H1 (cell line): ENCODE results near the gene COLQ. TPM values are rescaled to one million over a fixed set of nuclear protein-coding genes. Genes with fewer than 3 reads are reported as not detected.

Experiments used
- CTCF ChIA-PET: fragments of 300-600 bp; sonication (Branson Sonifier 250); formaldehyde crosslinking; loops from one replicate; lab custom pipeline; 2021; ENCODE audit not compliant: partially characterized antibody; lab: Charles Lee
- POLR2A ChIA-PET: fragments of 300-600 bp; sonication (Branson Sonifier 250); formaldehyde crosslinking; loops from one replicate; lab custom pipeline; 2021; ENCODE audit warnings: inconsistent platforms; ENCODE audit not compliant: partially characterized antibody; lab: Charles Lee
- DNase-seq, 2 experiments: peaks; one replicate each; pipeline versions ENCODE4 v3.0.0 to v3.0.0-alpha.2; 2010 to 2022; ENCODE audit warnings: low spot score in 2 of 2, low read depth in 1 of 2, mixed read lengths in 1 of 2
- FAIRE-seq: peaks from 2 replicates; lab custom pipeline; 2011; peaks lifted over from hg19 to GRCh38; lab: Jason Lieb, UNC
- H2AFZ ChIP-seq: 2 replicates; pipeline ENCODE4 v1.8.1; 2012; ENCODE audit warnings: low read length, inconsistent platforms
- H2AK5ac ChIP-seq: 2 replicates; pipeline ENCODE4 v1.6.1; 2013; ENCODE audit warnings: low read depth, low read length
- H2BK120ac ChIP-seq: replicated peaks from 2 replicates; pipeline ENCODE3; 2013; ENCODE audit warnings: low read depth, low read length, inconsistent platforms
- H2BK12ac ChIP-seq: 2 replicates; pipeline ENCODE4 v1.6.1; 2013; ENCODE audit warnings: low read depth, low read length
- H2BK15ac ChIP-seq: 2 replicates; pipeline ENCODE4 v1.6.1; 2013; ENCODE audit warnings: low read length
- H2BK20ac ChIP-seq: 2 replicates; pipeline ENCODE4 v1.6.1; 2013; ENCODE audit warnings: low read length
- H2BK5ac ChIP-seq: 2 replicates; pipeline ENCODE4 v1.6.1; 2013; ENCODE audit warnings: low read depth, low read length
- H3K14ac ChIP-seq: 2 replicates; pipeline ENCODE4 v1.6.1; 2013; ENCODE audit warnings: inconsistent platforms; ENCODE audit not compliant: insufficient read length
- H3K18ac ChIP-seq: 2 replicates; pipeline ENCODE4 v1.6.1; 2013; ENCODE audit warnings: low read length; ENCODE audit errors: extremely low read depth
- H3K23ac ChIP-seq: 2 replicates; pipeline ENCODE4 v1.6.1; 2013; ENCODE audit warnings: inconsistent platforms; ENCODE audit not compliant: insufficient read length
- H3K23me2 ChIP-seq: 2 replicates; pipeline ENCODE4 v1.6.1; 2013; ENCODE audit warnings: low read depth, low read length
- H3K27ac ChIP-seq: 2 replicates; pipeline ENCODE4 v1.6.1; 2011; ENCODE audit warnings: low read depth, low read length, inconsistent platforms
- H3K27me3 ChIP-seq, 4 experiments: replicated peaks in 1 of 4; 1 replicate in 1 of 4; 2 replicates in 3 of 4; pipeline versions ENCODE4 v1.6.1 to v1.8.1; 2011 to 2013; ENCODE audit warnings: low read length in 3 of 4, mild to moderate bottlenecking in 3 of 4, inconsistent platforms in 2 of 4, mixed read lengths in 2 of 4, moderate library complexity in 1 of 4; ENCODE audit not compliant: control insufficient read depth in 3 of 4, insufficient read depth in 3 of 4; ENCODE audit errors: extremely low read depth in 1 of 4
- H3K36me3 ChIP-seq, 4 experiments: 2 replicates each; pipeline versions ENCODE4 v1.6.1 to v1.8.1; 2011 to 2013; ENCODE audit warnings: mild to moderate bottlenecking in 4 of 4, low read length in 3 of 4, moderate library complexity in 2 of 4, control low read depth in 1 of 4, inconsistent platforms in 1 of 4; ENCODE audit not compliant: insufficient read depth in 4 of 4, control insufficient read depth in 2 of 4
- H3K4ac ChIP-seq: replicated peaks from 2 replicates; pipeline ENCODE3; 2013; ENCODE audit warnings: low read length, low read depth, mixed read lengths, inconsistent platforms; ENCODE audit not compliant: insufficient read length
- H3K4me1 ChIP-seq, 4 experiments: replicated peaks in 1 of 4; 1 replicate in 1 of 4; 2 replicates in 3 of 4; pipeline versions ENCODE4 v1.6.1 to v1.8.1; 2011 to 2013; ENCODE audit warnings: low read length in 3 of 4, inconsistent platforms in 2 of 4, mixed read lengths in 1 of 4; ENCODE audit not compliant: insufficient read depth in 4 of 4, control insufficient read depth in 3 of 4
- H3K4me2 ChIP-seq, 2 experiments: 2 replicates each; pipeline versions ENCODE4 v1.6.1 to v1.8.1; 2011 to 2013; ENCODE audit warnings: low read depth in 2 of 2, low read length in 2 of 2, control low read depth in 1 of 2, inconsistent platforms in 1 of 2, mild to moderate bottlenecking in 1 of 2; ENCODE audit not compliant: insufficient read depth in 1 of 2
- H3K4me3 ChIP-seq, 4 experiments: fragments of 200-600, 300-600 bp in 1 of 4; sonication (generic), shearing (Covaris generic), sonication (Bioruptor Twin) in 1 of 4; 2 replicates each; pipeline versions ENCODE4 v1.5.1 to v1.8.1; 2011 to 2016; ENCODE audit warnings: low read length in 4 of 4, low read depth in 3 of 4, control low read depth in 2 of 4, inconsistent platforms in 2 of 4, mild to moderate bottlenecking in 2 of 4, mixed read lengths in 1 of 4, moderate library complexity in 1 of 4; ENCODE audit not compliant: insufficient read depth in 2 of 4; ENCODE audit errors: extremely low read depth in 1 of 4
- H3K56ac ChIP-seq: replicated peaks from 2 replicates; pipeline ENCODE3; 2013; ENCODE audit warnings: low read depth, mild to moderate bottlenecking, mixed read lengths, low read length, inconsistent platforms; ENCODE audit not compliant: insufficient read length
- H3K79me1 ChIP-seq: 2 replicates; pipeline ENCODE4 v1.6.1; 2013; ENCODE audit warnings: low read depth, low read length, control low read depth
- H3K79me2 ChIP-seq, 2 experiments: 2 replicates each; pipeline versions ENCODE4 v1.6.1 to v1.8.1; 2012 to 2013; ENCODE audit warnings: low read length in 2 of 2, mild to moderate bottlenecking in 2 of 2, inconsistent platforms in 1 of 2; ENCODE audit not compliant: insufficient read depth in 2 of 2, control insufficient read depth in 1 of 2
- H3K9ac ChIP-seq, 4 experiments: replicated peaks in 1 of 4; 1 replicate in 1 of 4; 2 replicates in 3 of 4; pipeline versions ENCODE4 v1.6.1 to v1.8.1; 2011 to 2013; ENCODE audit warnings: low read depth in 3 of 4, low read length in 3 of 4, control low read depth in 2 of 4, mild to moderate bottlenecking in 2 of 4, moderate library complexity in 2 of 4, inconsistent platforms in 1 of 4; ENCODE audit errors: extremely low read depth in 1 of 4
- H3K9me3 ChIP-seq, 2 experiments: 2 replicates each; pipeline versions ENCODE4 v1.6.1 to v1.8.1; 2012 to 2013; ENCODE audit warnings: mild to moderate bottlenecking in 2 of 2, moderate library complexity in 2 of 2, control low read depth in 1 of 2, inconsistent platforms in 1 of 2, low read depth in 1 of 2, low read length in 1 of 2, mixed read lengths in 1 of 2; ENCODE audit not compliant: insufficient read depth in 2 of 2
- H4K20me1 ChIP-seq, 2 experiments: replicated peaks in 1 of 2; 2 replicates each; pipeline versions ENCODE3 to v1.8.1; 2011 to 2013; ENCODE audit warnings: inconsistent platforms in 2 of 2, low read length in 2 of 2, mild to moderate bottlenecking in 1 of 2; ENCODE audit not compliant: insufficient read depth in 2 of 2, control insufficient read depth in 1 of 2
- H4K5ac ChIP-seq: 2 replicates; pipeline ENCODE4 v1.6.1; 2013; ENCODE audit warnings: low read length, low read depth, mixed read lengths, inconsistent platforms; ENCODE audit not compliant: insufficient read length
- H4K8ac ChIP-seq: 2 replicates; pipeline ENCODE4 v1.8.0; 2013; ENCODE audit warnings: mild to moderate bottlenecking, moderate library complexity, low read length, inconsistent platforms; ENCODE audit not compliant: insufficient read depth; ENCODE audit errors: extremely low read depth
- H4K91ac ChIP-seq: replicated peaks from 2 replicates; pipeline ENCODE3; 2013; ENCODE audit warnings: low read length, mixed read lengths, inconsistent platforms; ENCODE audit not compliant: insufficient read length
- CTBP2 ChIP-seq: IDR thresholded peaks from 2 replicates; pipeline ENCODE4 v1.7.0; 2011; ENCODE audit warnings: borderline replicate concordance, mild to moderate bottlenecking, moderate library complexity, mixed read lengths, low read length; ENCODE audit not compliant: insufficient read depth, insufficient read length
- JUND ChIP-seq: IDR thresholded peaks from 2 replicates; pipeline ENCODE4 v1.6.1; 2011; ENCODE audit warnings: mild to moderate bottlenecking, improper control_type of control experiment, low read length
- MAX ChIP-seq: IDR thresholded peaks from 2 replicates; pipeline ENCODE4 v1.6.1; 2012; ENCODE audit warnings: inconsistent platforms
- PHF8 ChIP-seq: fragments of 200-600 bp; sonication (generic); conservative IDR thresholded peaks from 2 replicates; pipeline ENCODE4 v1.7.1; 2012; ENCODE audit warnings: low read depth, mild to moderate bottlenecking, inconsistent platforms, low read length, moderate library complexity
- SIRT6 ChIP-seq: IDR thresholded peaks from one replicate; pipeline ENCODE4 v1.7.1; 2012; ENCODE audit warnings: low read length, inconsistent platforms
- SUZ12 ChIP-seq: fragments of 200-600 bp; sonication (generic); IDR thresholded peaks from 2 replicates; pipeline ENCODE4 v1.6.1; 2012; ENCODE audit warnings: mild to moderate bottlenecking, inconsistent platforms, low read length, moderate library complexity, mixed read lengths
- whole genome bisulfite sequencing, 2 experiments: shearing (Covaris generic) in 1 of 2; methylation state at CpG; one replicate each; pipeline versions ENCODE4 v1.1.6 to v1.1.7; 2013 to 2015; ENCODE audit warnings: low lambda C conversion rate in 2 of 2, mixed read lengths in 2 of 2, inconsistent platforms in 1 of 2, low coverage in 1 of 2, missing lambda C conversion rate in 1 of 2; ENCODE audit not compliant: insufficient replicate concordance in 2 of 2, insufficient coverage in 1 of 2, insufficient read length in 1 of 2; ENCODE audit errors: extremely low coverage in 1 of 2, missing lambda C conversion rate in 1 of 2; 5-methylcytosine and 5-hydroxymethylcytosine counted together
- polyA plus RNA-seq, 7 experiments: library from polyadenylated mRNA; depleted of rRNA in 3 of 7; stranded (reverse) in 5 of 7; unstranded in 2 of 7; fragments of >200 nt in 5 of 7; fragments of 200-250 nt in 2 of 7; gene quantifications; 1 replicate in 5 of 7; 2 replicates in 1 of 7; 4 replicates in 1 of 7; pipeline versions ENCODE4 v1.2.1 to v1.2.3, GENCODE V29; 2011 to 2013; ENCODE audit warnings: missing spikeins in 2 of 7, mixed read lengths in 2 of 7
- total RNA-seq: library from RNA; stranded (reverse); fragmentation: NEBNext Ultra II Directional; extraction: Animal tissue kit (Norgen Biotek cat#: 25700); gene quantifications from 2 replicates; pipeline ENCODE4 v1.2.1, GENCODE V29; 2021

COLQ gene
- total and polyA plus RNA-seq, 2 of the 8 experiments (the other 6 are each of a cell fraction or from before 2014, with no cell fraction given), result 1.5 to 1.9 TPM

GRCh38 chr3:15452961-15453360, 68.5 kb downstream of the COLQ start:
- FAIRE-seq (no peak), DNase-seq (no peak)
- ChIA-PET POLR2A (no interaction called here), CTCF (interaction anchor here (0.6 to 1.6 kb wide), 3 partner anchors 16 to 521 kb away, joined by 3 to 6 read pairs (median 3); no protein-coding TSS in a partner anchor)
- Histone ChIP-seq H3K79me1 (no peaks in the 10 kb centered on the region), H3K9me3 (no peaks in the 10 kb centered on the region), H3K56ac (no peak overlapping the region), H2AK5ac (no peak overlapping the region), H2BK15ac (no peak overlapping the region), H3K4me2 (no peak overlapping the region), H4K8ac (no peak overlapping the region), H4K91ac (no peak overlapping the region), H2BK5ac (no peak overlapping the region), H3K14ac (no peak overlapping the region), H3K23me2 (no peaks in the 10 kb centered on the region), H3K18ac (no peak overlapping the region), H3K27ac (no peak overlapping the region), H3K36me3 (no peaks in the 10 kb centered on the region), H2BK120ac (no peak overlapping the region), H3K27me3 (no peaks in the 10 kb centered on the region), H2BK20ac (no peak overlapping the region), H3K4me1 (no peaks in the 10 kb centered on the region), H3K4ac (no peak overlapping the region), H2AFZ (no peak overlapping the region), H3K23ac (no peak overlapping the region), H4K5ac (no peak overlapping the region), H2BK12ac (no peak overlapping the region), H3K79me2 (no peaks in the 10 kb centered on the region), H3K9ac (no peak overlapping the region), H3K4me3 (no peak overlapping the region), H4K20me1 (no peaks in the 10 kb centered on the region)
- 86% methylated on average over 5 of the region's 5 CpGs; no CpG with 5 or more reads in 1 of the 2 experiments for WGBS, 2 experiments
- TF ChIP-seq JUND (no peak), SIRT6 (no peak), MAX (no peak), PHF8 (no peak), SUZ12 (no peak), CTBP2 (no peak)
